ENCODE measurements around the gene RMDN3.

DNA sequence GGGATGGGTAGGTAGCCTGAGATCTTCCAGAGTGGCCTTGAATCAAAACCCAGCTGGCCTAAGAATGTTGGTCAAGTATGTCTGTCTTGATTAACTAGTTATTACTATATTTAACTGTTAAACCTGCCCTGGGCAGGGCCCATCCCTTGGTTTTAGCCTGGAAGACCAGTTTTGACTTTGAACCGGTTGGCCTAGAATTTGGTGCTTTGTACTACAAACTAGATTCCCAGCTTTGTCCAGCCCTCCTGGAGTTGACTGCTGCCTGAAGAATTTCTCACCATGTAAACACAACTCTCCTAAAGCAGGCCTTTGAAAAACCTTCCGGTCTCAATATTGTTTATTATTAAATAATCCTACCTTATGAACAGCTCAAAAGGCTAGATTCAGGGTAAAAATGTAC, 30.8 kb upstream of the RMDN3 start:
- TF ChIP-seq, protein P1, sequence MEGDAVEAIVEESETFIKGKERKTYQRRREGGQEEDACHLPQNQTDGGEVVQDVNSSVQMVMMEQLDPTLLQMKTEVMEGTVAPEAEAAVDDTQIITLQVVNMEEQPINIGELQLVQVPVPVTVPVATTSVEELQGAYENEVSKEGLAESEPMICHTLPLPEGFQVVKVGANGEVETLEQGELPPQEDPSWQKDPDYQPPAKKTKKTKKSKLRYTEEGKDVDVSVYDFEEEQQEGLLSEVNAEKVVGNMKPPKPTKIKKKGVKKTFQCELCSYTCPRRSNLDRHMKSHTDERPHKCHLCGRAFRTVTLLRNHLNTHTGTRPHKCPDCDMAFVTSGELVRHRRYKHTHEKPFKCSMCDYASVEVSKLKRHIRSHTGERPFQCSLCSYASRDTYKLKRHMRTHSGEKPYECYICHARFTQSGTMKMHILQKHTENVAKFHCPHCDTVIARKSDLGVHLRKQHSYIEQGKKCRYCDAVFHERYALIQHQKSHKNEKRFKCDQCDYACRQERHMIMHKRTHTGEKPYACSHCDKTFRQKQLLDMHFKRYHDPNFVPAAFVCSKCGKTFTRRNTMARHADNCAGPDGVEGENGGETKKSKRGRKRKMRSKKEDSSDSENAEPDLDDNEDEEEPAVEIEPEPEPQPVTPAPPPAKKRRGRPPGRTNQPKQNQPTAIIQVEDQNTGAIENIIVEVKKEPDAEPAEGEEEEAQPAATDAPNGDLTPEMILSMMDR (IDR thresholded peaks at IDR 0.05), result no peak
- TF ChIP-seq POLR2A (IDR thresholded peaks at IDR 0.05), result no peak
- TF ChIP-seq EP300 (IDR thresholded peaks at IDR 0.05), result no peak
